AG08396 (cell line): ENCODE results near the gene ARMCX6.
"Not testable (repeated sequence)": the region's sequence is repeated elsewhere in the genome, so short reads cannot be mapped to it uniquely, and the experiment has no call there.

ENCODE experiments used
- DNase-seq: peaks from one replicate; pipeline ENCODE4 v3.0.0; 2012; ENCODE audit warnings: low spot score, mixed read lengths

Gene ARMCX6

DNA sequence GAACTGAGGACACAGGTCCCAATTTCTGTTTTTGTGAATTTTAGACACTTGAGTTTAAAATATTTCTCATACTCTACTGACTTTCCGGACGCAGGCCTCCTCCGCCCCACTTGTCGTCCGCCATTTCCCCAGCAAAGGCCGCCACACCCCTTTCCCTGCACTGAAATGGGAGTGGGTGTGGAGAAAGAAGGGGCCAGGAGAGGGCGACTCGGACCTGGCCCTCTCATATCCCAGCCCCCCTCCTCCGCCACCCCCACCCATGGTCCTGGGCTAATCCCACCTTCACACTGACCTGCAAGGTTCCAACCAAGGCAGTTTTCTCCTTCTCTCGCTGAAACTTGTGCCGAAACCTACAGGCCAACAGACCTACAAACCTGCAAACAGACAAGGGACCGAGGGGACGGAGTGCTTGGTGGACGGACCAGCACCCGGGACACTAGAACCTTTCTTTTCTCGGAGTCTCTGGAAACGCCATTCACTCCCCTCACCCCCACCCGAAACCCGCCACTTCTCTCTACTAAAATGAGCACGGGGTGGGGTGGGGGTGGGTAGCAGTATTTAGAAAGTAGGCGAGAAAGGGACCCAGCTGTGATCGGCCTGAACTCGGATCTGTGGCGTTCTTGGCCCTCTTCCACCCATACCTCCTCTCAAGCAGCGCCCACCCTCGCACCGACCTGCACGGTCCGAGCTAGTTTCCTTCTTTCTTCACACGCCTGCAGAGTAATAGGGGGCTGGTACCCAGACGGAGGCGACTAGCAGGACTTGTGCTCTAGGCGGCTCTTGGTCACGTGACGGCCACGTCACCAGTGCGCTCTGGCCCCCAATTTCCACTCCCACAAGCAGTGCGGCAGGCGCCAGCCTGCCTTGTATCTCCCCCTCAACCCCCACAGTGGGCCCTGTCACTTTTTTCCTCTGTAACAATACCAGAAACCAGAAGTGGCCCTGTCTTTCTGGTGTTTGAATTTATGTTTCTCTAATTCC is at the start of gene ARMCX6:
ARMCX6 (minus strand) TSS at position 790 of the 981 bp plus-strand sequence. CDS start 1,380 bp downstream, outside the sequence.
- peak; percentile 70 for DNase-seq

DNA sequence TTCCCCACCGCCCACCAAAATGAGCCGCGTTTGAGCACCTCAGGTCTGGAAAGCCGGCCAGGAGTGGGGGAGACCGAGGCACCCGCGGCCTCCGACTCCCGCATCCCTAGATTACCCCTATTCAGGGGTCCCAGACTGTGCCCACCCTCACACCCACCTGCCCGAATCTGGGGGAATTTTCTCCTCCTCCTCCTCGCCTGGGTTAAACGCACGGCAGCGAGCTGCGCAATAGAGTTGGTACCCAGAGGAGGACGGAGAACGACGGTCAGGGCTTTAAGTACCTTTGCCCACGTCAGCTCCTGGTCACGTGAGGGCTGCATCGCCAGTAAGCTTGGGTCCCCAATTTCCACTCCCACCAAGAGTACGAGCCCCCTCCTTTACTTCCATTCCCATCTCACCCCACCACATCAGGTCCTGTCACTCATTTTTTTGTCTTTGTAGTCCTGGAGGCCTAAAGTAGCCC is 41.8 kb upstream of the ARMCX6 start, which contains the start of gene ARMCX2:
ARMCX2 (minus strand) TSS at position 250 of the 463 bp plus-strand sequence. CDS start 2,262 bp downstream, outside the sequence.
- peak; percentile 66 for DNase-seq

DNA sequence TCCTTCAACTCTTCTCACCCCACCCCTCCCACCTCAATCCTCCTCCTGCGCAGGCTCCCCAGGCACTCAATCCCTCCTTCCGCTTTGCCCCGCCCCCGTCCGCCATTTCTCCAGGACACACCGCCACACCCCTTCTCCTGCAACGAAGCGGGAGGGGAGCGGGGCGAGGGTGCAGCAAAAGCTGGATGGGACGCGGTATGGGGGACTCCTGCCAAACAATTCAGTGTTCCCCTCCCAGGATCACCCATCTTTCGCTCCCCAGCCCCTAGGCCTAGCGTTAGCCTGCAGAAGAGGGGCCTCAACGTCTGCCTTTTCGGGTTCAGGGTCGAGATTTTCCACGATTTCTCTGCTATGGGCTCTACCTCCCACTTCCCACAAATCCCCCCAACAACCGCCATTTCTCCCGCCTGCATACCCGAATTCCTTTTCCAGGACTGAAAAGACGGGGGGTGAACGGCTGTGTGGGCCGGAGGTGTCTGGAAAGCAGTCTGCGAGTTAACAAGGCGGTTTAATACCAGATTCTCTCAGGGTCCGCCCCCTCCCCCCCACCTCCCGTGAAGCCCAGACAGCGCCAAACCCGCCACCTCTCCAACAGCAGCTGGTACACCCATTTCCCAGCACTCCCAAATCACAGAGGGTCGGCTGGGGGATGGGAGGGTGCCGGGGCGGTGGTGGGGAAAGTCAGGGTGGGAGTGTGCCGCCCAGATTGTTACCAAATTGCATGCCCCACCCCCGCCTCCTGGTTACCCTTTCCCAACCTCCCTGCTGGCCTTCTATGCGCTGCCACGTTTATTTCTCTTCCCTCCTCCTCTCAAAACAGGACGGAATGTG is 41.1 kb upstream of the ARMCX6 start:
- peak; percentile 79 for DNase-seq

DNA sequence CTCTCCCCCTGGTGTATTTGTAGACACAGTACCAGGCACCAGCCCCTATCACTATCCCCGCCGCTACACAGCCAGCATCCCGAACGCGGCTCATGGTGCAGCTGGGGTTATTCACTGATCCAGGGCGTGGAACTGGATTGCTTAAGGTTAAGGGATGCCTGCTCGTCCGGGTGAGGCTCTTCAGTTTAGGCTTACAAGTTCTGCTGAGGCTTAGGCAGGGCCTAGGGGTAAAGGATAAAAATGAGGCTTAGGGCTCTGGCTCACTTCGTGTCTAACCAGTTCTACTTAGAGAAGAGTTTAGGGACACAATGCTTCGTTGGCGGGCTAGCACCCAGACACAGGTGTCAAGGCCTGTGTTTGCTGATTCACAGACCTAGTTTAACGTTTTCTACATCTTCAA is 39.7 kb upstream of the ARMCX6 start:
- DNase-seq: no peak

DNA sequence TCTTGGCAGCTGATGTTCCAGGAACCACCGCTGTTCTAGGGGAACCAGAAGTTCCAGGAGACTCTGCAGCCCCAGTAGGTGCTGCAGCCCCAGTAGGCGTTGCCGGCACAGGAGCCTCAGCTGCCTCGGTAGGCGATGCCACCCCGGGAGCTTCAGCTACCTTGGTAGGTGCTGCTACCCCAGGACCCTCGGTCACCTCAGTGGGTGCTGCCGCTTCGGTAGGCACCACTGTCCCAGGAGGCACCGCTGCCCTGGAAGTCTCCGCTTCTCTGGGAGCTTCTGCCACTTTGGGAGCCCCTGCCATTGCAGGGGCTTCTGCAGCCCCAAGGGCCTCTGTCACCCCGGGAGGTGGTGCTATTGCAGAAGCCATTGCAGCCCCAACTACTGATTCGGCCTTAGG is 39.0 kb upstream of the ARMCX6 start:
- no peak for DNase-seq

DNA sequence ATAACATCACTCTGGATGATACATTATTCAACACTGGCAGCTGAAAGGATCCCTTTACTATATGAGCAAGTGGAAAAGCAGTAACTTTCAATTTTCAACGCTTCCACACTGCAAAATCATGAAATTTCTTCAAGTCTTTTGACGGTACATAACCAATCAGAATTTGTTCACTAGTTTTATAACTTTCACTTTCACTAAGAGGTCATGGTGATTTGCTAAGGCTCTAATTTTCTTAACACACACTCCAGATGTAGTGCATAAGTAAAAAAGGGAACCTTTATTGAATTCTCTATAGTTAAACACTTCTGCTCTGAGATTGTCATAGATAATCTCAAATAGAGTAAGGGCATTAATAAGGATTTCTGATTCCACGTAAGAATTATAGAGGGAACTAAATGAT is 37.7 kb upstream of the ARMCX6 start:
- no peak for DNase-seq

DNA sequence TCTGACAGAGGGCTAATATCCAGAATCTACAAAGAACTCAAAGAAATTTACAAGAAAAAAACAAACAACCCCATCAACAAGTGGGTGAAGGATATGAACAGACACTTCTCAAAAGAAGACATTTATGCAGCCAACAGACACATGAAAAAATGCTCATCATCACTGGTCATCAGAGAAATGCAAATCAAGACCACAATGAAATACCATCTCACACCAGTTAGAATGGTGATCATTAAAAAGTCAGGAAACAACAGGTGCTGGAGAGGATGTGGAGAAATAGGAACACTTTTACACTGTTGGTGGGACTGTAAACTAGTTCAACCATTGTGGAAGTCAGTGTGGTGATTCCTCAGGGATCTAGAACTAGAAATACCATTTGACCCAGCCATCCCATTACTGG is 29.9 kb upstream of the ARMCX6 start:
- DNase-seq: not testable (repeated sequence)

DNA sequence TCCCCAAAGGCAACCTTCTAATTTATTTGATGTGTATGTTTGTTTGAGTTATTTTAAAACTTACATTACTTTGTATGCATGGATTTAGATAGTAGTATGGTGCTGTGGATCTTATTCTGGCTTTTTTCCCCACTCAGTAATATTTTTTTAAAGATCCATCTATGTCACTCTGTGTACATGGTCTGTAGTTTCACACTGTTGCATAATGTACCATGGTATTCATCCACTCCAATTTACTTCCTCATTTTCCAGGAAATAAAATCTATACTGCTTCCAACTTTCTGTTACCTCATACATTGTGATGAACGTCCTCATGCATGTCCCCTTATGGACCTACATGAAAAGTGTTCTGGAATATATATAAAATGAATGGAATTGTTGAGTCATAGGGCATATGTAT is 24.3 kb upstream of the ARMCX6 start:
- no peak for DNase-seq

DNA sequence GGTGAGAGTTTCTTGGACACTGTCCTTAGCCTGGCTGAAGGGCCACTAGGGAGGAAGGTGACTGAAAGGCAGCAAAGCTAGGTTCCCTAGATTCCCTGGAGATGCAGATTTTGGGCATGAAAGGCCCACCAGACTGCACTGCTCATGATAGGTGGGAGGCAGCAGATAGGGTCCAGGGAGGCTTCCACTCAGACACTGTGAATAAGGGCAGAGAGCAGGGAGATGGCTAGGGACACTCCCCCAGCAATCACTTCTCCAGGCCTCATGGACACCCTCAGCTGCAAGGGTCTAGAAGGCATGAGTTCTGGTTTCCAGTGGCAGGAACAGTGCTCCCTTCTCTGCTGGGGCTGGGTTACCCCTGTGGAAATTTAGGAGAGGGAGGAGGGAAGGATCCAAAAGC is 21.8 kb upstream of the ARMCX6 start:
- DNase-seq: no peak

DNA sequence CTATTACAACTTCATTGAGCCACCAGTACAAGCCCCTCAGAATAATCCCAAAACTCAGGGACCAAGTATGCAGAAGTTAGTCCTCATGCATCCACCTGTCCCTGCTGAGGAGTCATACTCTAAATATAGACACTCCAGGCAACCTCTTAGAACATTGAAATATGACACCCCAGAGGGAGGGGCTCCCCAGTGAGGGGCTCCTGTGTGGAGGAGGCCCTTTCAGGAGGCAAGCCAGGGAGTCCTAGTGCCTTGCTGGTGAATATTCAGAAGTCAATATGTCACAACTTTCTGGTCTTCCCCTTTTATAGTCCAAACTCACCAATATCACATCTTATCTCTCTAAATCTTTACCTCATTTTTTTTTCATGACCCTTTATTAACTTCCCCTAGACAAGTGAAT is 1.6 kb upstream of the ARMCX6 start:
- DNase-seq: no peak

DNA sequence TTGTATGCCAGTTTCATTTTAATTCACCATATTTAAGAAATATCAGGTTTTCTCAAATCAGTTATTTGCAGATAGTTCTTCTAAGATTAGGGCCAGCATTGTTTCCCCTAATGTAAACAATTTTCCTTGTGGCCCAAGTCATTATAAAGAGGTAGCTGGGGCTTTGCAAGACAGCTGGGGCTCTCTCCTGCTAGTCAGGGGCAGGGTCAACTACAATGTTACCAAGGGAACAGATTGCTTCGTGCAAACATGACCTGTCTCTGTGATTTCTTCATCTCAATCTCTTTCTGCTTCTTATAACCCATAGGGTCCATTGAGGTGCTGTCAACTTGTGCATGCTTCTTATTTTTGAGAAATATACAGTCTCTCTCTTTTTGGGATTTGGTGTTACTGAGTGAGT is 12.1 kb downstream of the ARMCX6 start:
- no peak for DNase-seq

DNA sequence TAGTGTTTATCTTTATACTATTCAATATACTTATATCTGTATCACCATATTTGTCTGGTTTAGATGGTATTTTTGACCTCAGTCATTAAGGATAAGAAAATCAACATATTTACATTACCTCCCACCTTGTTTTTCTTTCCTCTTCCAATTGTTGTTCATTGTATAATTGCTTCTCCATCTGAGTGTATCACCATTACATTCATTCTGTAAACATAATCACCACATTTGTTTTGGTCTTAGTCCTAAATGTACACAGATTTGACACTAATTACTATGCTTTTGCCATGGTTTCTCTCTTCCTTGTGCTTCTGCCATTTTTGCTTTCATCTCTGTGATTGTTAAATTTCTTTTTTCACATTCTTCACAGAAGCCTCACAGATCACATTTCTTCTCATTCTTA is 12.7 kb downstream of the ARMCX6 start:
- DNase-seq: no peak

DNA sequence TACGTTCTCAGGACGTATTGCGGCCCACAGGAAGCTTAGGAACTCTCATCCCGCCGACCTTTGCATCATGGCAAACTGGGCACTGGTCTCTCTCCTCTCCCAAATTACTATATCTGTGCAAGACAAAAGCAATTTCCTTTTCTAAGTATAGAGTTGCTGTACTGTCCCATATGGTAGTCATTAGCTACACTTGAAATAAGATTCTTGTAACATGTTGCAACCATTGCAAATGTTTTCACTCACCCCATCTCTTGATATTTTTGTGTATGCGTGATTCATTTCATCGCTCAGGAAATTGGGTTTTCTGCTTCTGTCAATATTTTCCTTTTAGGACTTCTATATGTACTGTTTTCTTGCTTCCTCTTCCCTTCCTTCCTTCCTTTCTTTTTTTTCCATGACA is 15.7 kb downstream of the ARMCX6 start:
- no peak for DNase-seq

DNA sequence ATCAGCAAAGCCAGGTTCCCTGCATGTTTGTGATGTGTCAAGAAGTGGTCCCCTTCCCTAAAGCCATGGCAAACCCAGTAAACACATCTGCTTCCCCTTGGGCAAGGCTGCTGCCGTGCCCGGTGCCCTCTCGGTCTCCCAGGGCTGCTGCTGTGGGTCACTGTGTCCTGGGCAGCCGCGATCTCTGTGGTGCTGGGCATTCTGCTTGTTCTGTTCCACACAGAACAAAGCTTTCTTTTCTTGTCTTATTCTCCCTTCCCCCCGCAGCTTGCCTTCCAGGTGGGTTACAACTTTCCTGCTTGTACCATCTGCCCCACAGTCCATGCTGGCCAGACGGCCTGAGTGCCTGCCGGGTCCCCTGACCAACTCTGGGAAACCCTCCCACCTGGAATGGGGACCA is 18.2 kb downstream of the ARMCX6 start:
- DNase-seq: not testable (repeated sequence)

DNA sequence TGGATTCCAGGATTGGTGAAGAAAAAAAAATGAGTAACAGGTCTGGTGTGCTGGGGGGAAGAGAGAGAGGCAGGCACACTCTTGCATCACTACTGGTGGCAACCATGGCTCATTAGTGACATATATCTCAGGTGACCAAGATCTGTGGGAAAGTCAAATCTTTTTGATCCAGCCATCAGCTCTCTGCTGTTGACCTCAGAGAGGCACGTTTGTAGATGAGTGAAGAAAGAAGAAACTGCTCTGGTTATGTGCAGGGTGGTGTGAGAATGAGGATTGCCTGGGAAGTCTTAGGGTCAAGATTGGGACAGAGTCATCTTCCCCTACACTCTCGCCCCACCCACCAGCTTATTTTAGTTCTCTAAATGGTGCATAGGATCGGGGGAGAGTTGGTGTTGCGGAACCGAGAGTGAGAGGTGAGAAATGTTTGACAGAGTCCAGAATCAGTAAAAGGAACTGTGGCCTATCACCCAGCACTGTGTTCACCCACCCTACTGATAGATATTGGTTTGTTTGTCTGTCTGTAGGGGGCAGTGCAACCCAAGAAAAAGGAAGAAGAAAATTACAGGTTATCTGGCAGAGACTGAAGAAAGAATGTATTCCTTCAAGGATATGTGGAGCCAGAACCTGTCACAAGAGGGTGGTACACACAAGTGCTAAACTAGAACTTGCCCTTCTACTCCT is 21.9 kb downstream of the ARMCX6 start:
- peak; percentile 42 for DNase-seq
